IPS-20b (cell line): ENCODE data around the gene METTL6.
"Not testable (repeated sequence)": the region's sequence is repeated elsewhere in the genome, so short reads cannot be mapped to it uniquely, and the experiment has no call there.

Experiments
- H3K27ac ChIP-seq: one replicate; pipeline ENCODE4 v1.5.1; 2013; ENCODE audit warnings: low read length
- H3K27me3 ChIP-seq: 2 replicates; pipeline ENCODE4 v1.6.1; 2013; ENCODE audit warnings: mild to moderate bottlenecking, low read length, inconsistent platforms; ENCODE audit not compliant: insufficient read depth
- H3K36me3 ChIP-seq: 2 replicates; pipeline ENCODE4 v1.6.1; 2013; ENCODE audit warnings: low read depth, mild to moderate bottlenecking, inconsistent platforms, low read length, moderate library complexity; ENCODE audit not compliant: insufficient read depth
- H3K4me1 ChIP-seq: 2 replicates; pipeline ENCODE4 v1.6.1; 2013; ENCODE audit warnings: mild to moderate bottlenecking, control low read depth, inconsistent platforms, low read length, moderate library complexity; ENCODE audit not compliant: insufficient read depth
- H3K4me3 ChIP-seq: 2 replicates; pipeline ENCODE4 v1.5.1; 2013; ENCODE audit warnings: mild to moderate bottlenecking, low read length, inconsistent platforms
- H3K9ac ChIP-seq: 2 replicates; pipeline ENCODE4 v1.6.1; 2013; ENCODE audit warnings: low read depth, mild to moderate bottlenecking, inconsistent platforms, low read length, moderate library complexity
- H3K9me3 ChIP-seq: 2 replicates; pipeline ENCODE4 v1.6.1; 2013; ENCODE audit warnings: mild to moderate bottlenecking, low read depth, low read length, inconsistent platforms; ENCODE audit not compliant: insufficient read depth

Gene METTL6

GRCh38 chr3:15458212-15458780, 31.0 kb upstream of the METTL6 start:
- H3K9ac ChIP-seq, result no peak overlapping the region
- no peaks in the 10 kb centered on the region for H3K27me3 ChIP-seq
- no peak overlapping the region for H3K27ac ChIP-seq
- H3K9me3 ChIP-seq, result no peaks in the 10 kb centered on the region
- H3K36me3 ChIP-seq, result no peaks in the 10 kb centered on the region
- H3K4me1 ChIP-seq, result no peaks in the 10 kb centered on the region
- no peak overlapping the region for H3K4me3 ChIP-seq

- not testable (repeated sequence) for H3K9ac ChIP-seq, H3K4me1 ChIP-seq, H3K9me3 ChIP-seq, H3K4me3 ChIP-seq, H3K36me3 ChIP-seq, H3K27me3 ChIP-seq, H3K27ac ChIP-seq
Observed at GRCh38 chr3:15456915-15457314, 29.6 kb upstream of the METTL6 start.

- no peak overlapping the region for H3K4me3 ChIP-seq
- H3K27me3 ChIP-seq, result no peaks in the 10 kb centered on the region
Observed at GRCh38 chr3:15456321-15456720, 29.0 kb upstream of the METTL6 start.

GRCh38 chr3:15455756-15456155, 28.4 kb upstream of the METTL6 start:
- Histone ChIP-seq H3K36me3 (no peaks in the 10 kb centered on the region), H3K27me3 (no peaks in the 10 kb centered on the region), H3K4me1 (no peaks in the 10 kb centered on the region), H3K4me3 (no peak overlapping the region), H3K27ac (no peak overlapping the region), H3K9me3 (no peaks in the 10 kb centered on the region), H3K9ac (no peak overlapping the region)

More at GRCh38 chr3:15456321-15456720, 29.0 kb upstream of the METTL6 start:
- Histone ChIP-seq H3K9ac (no peak overlapping the region), H3K9me3 (no peaks in the 10 kb centered on the region), H3K27ac (no peak overlapping the region), H3K4me1 (no peaks in the 10 kb centered on the region), H3K36me3 (no peaks in the 10 kb centered on the region)

GRCh38 chr3:15454965-15455364, 27.6 kb upstream of the METTL6 start:
- Histone ChIP-seq H3K9ac (no peak overlapping the region), H3K4me1 (no peaks in the 10 kb centered on the region), H3K4me3 (no peak overlapping the region), H3K27ac (no peak overlapping the region), H3K36me3 (no peaks in the 10 kb centered on the region), H3K27me3 (no peaks in the 10 kb centered on the region), H3K9me3 (no peaks in the 10 kb centered on the region)

GRCh38 chr3:15453991-15454625, 26.8 kb upstream of the METTL6 start:
- H3K4me1 ChIP-seq, result no peaks in the 10 kb centered on the region
- H3K4me3 ChIP-seq, result no peak overlapping the region
- no peak overlapping the region for H3K9ac ChIP-seq
- no peaks in the 10 kb centered on the region for H3K36me3 ChIP-seq
- no peak overlapping the region for H3K27ac ChIP-seq
- H3K27me3 ChIP-seq, result no peaks in the 10 kb centered on the region
- H3K9me3 ChIP-seq, result no peaks in the 10 kb centered on the region

- H3K9me3 ChIP-seq, result no peaks in the 10 kb centered on the region
Observed at GRCh38 chr3:15453501-15453900, 26.2 kb upstream of the METTL6 start.

GRCh38 chr3:15452961-15453360, 25.6 kb upstream of the METTL6 start:
- H3K9ac ChIP-seq, result no peak overlapping the region
- no peaks in the 10 kb centered on the region for H3K4me1 ChIP-seq
- H3K9me3 ChIP-seq, result no peaks in the 10 kb centered on the region
- H3K36me3 ChIP-seq, result no peaks in the 10 kb centered on the region
- no peaks in the 10 kb centered on the region for H3K27me3 ChIP-seq
- H3K27ac ChIP-seq, result no peak overlapping the region
- H3K4me3 ChIP-seq, result no peak overlapping the region

More at GRCh38 chr3:15453501-15453900, 26.2 kb upstream of the METTL6 start:
- Histone ChIP-seq H3K27ac (no peak overlapping the region), H3K4me3 (no peak overlapping the region), H3K27me3 (no peaks in the 10 kb centered on the region), H3K9ac (no peak overlapping the region), H3K36me3 (no peaks in the 10 kb centered on the region), H3K4me1 (no peaks in the 10 kb centered on the region)

GRCh38 chr3:15452156-15452555, 24.8 kb upstream of the METTL6 start:
- H3K4me3 ChIP-seq, result no peak overlapping the region
- H3K9ac ChIP-seq, result no peak overlapping the region
- no peaks in the 10 kb centered on the region for H3K4me1 ChIP-seq
- H3K27ac ChIP-seq, result no peak overlapping the region
- H3K36me3 ChIP-seq, result no peaks in the 10 kb centered on the region
- no peaks in the 10 kb centered on the region for H3K9me3 ChIP-seq
- no peaks in the 10 kb centered on the region for H3K27me3 ChIP-seq

GRCh38 chr3:15451216-15452113, 24.1 kb upstream of the METTL6 start:
- H3K4me1 ChIP-seq, result no peaks in the 10 kb centered on the region
- no peaks in the 10 kb centered on the region for H3K27me3 ChIP-seq
- H3K9ac ChIP-seq, result no peak overlapping the region
- H3K9me3 ChIP-seq, result no peaks in the 10 kb centered on the region
- H3K36me3 ChIP-seq, result no peaks in the 10 kb centered on the region
- H3K27ac ChIP-seq, result no peak overlapping the region
- H3K4me3 ChIP-seq, result no peak overlapping the region

- H3K36me3 ChIP-seq, result no peaks in the 10 kb centered on the region
- H3K4me3 ChIP-seq, result no peak overlapping the region
- no peaks in the 10 kb centered on the region for H3K27me3 ChIP-seq
- H3K9me3 ChIP-seq, result no peaks in the 10 kb centered on the region
- no peaks in the 10 kb centered on the region for H3K4me1 ChIP-seq
- H3K27ac ChIP-seq, result no peak overlapping the region
- H3K9ac ChIP-seq, result no peak overlapping the region
Observed at GRCh38 chr3:15450438-15451215, 23.3 kb upstream of the METTL6 start.
